HEK293 (cell line): ENCODE data around the gene ANKRD40.

Source experiments
- CTCF ChIA-PET: fragments of 350-600 bp; formaldehyde crosslinking; extraction: SDS; loops from one replicate; lab custom pipeline; 2021; ENCODE audit warnings: antibody characterized with exemption; lab: Yijun Ruan, JAX
- POLR2A ChIA-PET: fragments of 300-600 bp; formaldehyde crosslinking; extraction: SDS; loops from one replicate; lab custom pipeline; 2020; ENCODE audit warnings: antibody characterized with exemption, inconsistent platforms; lab: Yijun Ruan, JAX
- H3K27ac ChIP-seq: fragments of 200-500 bp; sonication (Bioruptor generic); 2 replicates; pipeline ENCODE4 v1.5.1; 2014; ENCODE audit warnings: low read depth, low read length, control low read depth, inconsistent platforms; ENCODE audit errors: extremely low read depth
- H3K36me3 ChIP-seq, 2 experiments: fragments of 200-500 bp in 1 of 2; sonication (Bioruptor generic) in 1 of 2; 1 replicate in 1 of 2; 2 replicates in 1 of 2; pipeline ENCODE4 v1.5.1; 2014 to 2017; ENCODE audit warnings: inconsistent platforms in 2 of 2, low read length in 2 of 2; ENCODE audit not compliant: control insufficient read depth in 2 of 2, insufficient read depth in 1 of 2
- H3K4me1 ChIP-seq: fragments of 200-500 bp; sonication (Bioruptor generic); 2 replicates; pipeline ENCODE4 v1.5.1; 2014; ENCODE audit warnings: mild to moderate bottlenecking, low read length, inconsistent platforms; ENCODE audit not compliant: control insufficient read depth, insufficient read depth
- H3K4me3 ChIP-seq: 2 replicates; pipeline ENCODE4 v1.5.1; 2011; ENCODE audit warnings: low read depth, mild to moderate bottlenecking, control low read depth, low read length, moderate library complexity
- H3K9me3 ChIP-seq: fragments of 200-500 bp; sonication (Bioruptor generic); 2 replicates; pipeline ENCODE4 v1.5.1; 2014; ENCODE audit warnings: low read depth, low read length, inconsistent platforms; ENCODE audit not compliant: control insufficient read depth, insufficient read depth
- GLI4 ChIP-seq: fragments of 450-650 bp; formaldehyde crosslinking; IDR thresholded peaks from 2 replicates; pipeline ENCODE4 v1.5.1; 2016; ENCODE audit warnings: missing biosample characterization, missing genetic modification characterization
- KLF7 ChIP-seq: fragments of 450-650 bp; formaldehyde crosslinking; IDR thresholded peaks from 2 replicates; pipeline ENCODE4 v1.5.1; 2016; ENCODE audit warnings: missing biosample characterization, missing genetic modification characterization, borderline replicate concordance
- SETDB1 ChIP-seq: IDR thresholded peaks from one replicate; pipeline ENCODE4 v1.6.1; 2017; ENCODE audit warnings: mild to moderate bottlenecking, low read length, moderate library complexity, mixed read lengths; ENCODE audit not compliant: insufficient read length
- ZBTB17 ChIP-seq: fragments of 450-650 bp; formaldehyde crosslinking; IDR thresholded peaks from 2 replicates; pipeline ENCODE4 v1.5.1; 2016; ENCODE audit warnings: missing biosample characterization, missing genetic modification characterization
- ZBTB21 ChIP-seq: fragments of 450-650 bp; formaldehyde crosslinking; IDR thresholded peaks from 2 replicates; pipeline ENCODE4 v1.5.1; 2017; ENCODE audit warnings: missing biosample characterization, missing genetic modification characterization
- ZBTB7A ChIP-seq: fragments of 450-650 bp; formaldehyde crosslinking; IDR thresholded peaks from 2 replicates; pipeline ENCODE4 v1.5.1; 2016; ENCODE audit warnings: low read depth, missing biosample characterization, missing genetic modification characterization
- ZEB2 ChIP-seq: fragments of 450-650 bp; formaldehyde crosslinking; IDR thresholded peaks from 2 replicates; pipeline ENCODE4 v1.5.1; 2016; ENCODE audit warnings: missing biosample characterization, missing genetic modification characterization
- ZFP41 ChIP-seq: fragments of 450-650 bp; formaldehyde crosslinking; IDR thresholded peaks from 2 replicates; pipeline ENCODE4 v1.5.1; 2016; ENCODE audit warnings: missing biosample characterization, missing genetic modification characterization, borderline replicate concordance
- ZNF10 ChIP-seq: fragments of 450-650 bp; formaldehyde crosslinking; IDR thresholded peaks from 2 replicates; pipeline ENCODE4 v1.5.1; 2017; ENCODE audit warnings: missing biosample characterization, missing genetic modification characterization
- ZNF16 ChIP-seq: fragments of 450-650 bp; formaldehyde crosslinking; IDR thresholded peaks from 2 replicates; pipeline ENCODE4 v1.5.1; 2016; ENCODE audit warnings: low read depth, missing biosample characterization, missing genetic modification characterization
- ZNF174 ChIP-seq: fragments of 450-650 bp; formaldehyde crosslinking; IDR thresholded peaks from 2 replicates; pipeline ENCODE4 v1.5.0; 2017; ENCODE audit warnings: missing biosample characterization, mild to moderate bottlenecking, missing genetic modification characterization
- ZNF274 ChIP-seq, 2 experiments: fragments of 200-500 bp in 1 of 2; fragments of 450-650 bp in 1 of 2; sonication (Bioruptor generic) in 1 of 2; formaldehyde crosslinking in 1 of 2; IDR thresholded peaks; 2 replicates each; pipeline versions ENCODE4 v1.5.1 to v1.6.1; 2014 to 2016; ENCODE audit warnings: borderline replicate concordance in 1 of 2, inconsistent platforms in 1 of 2, low read length in 1 of 2, missing biosample characterization in 1 of 2, missing genetic modification characterization in 1 of 2
- ZNF391 ChIP-seq: fragments of 450-650 bp; formaldehyde crosslinking; IDR thresholded peaks from 2 replicates; pipeline ENCODE4 v1.5.1; 2016; ENCODE audit warnings: low read depth, missing biosample characterization, missing genetic modification characterization, borderline replicate concordance
- ZNF394 ChIP-seq: fragments of 450-650 bp; formaldehyde crosslinking; IDR thresholded peaks from 2 replicates; pipeline ENCODE4 v1.5.1; 2016; ENCODE audit warnings: missing biosample characterization, missing genetic modification characterization, mild to moderate bottlenecking, moderate library complexity, borderline replicate concordance
- ZNF501 ChIP-seq: fragments of 450-650 bp; formaldehyde crosslinking; IDR thresholded peaks from 2 replicates; pipeline ENCODE4 v1.5.1; 2016; ENCODE audit warnings: missing biosample characterization, missing genetic modification characterization
- ZNF843 ChIP-seq: fragments of 450-650 bp; formaldehyde crosslinking; IDR thresholded peaks from 2 replicates; pipeline ENCODE4 v1.5.1; 2016; ENCODE audit warnings: missing biosample characterization, missing genetic modification characterization
- TF ChIP-seq, protein P1 (sequence below): fragments of 450-650 bp; formaldehyde crosslinking; IDR thresholded peaks from 2 replicates; pipeline ENCODE4 v1.5.1; 2016; ENCODE audit warnings: missing biosample characterization, missing genetic modification characterization, low read depth
- TF ChIP-seq, protein P2 (sequence below): fragments of 450-650 bp; formaldehyde crosslinking; IDR thresholded peaks from 2 replicates; pipeline ENCODE4 v1.5.0; 2017; ENCODE audit warnings: missing biosample characterization, missing genetic modification characterization, borderline replicate concordance
- TF ChIP-seq, protein P3 (sequence below): fragments of 450-650 bp; formaldehyde crosslinking; IDR thresholded peaks from 2 replicates; pipeline ENCODE4 v1.5.1; 2017; ENCODE audit warnings: missing biosample characterization, missing genetic modification characterization
- TF ChIP-seq, protein P4 (sequence below): fragments of 450-650 bp; formaldehyde crosslinking; IDR thresholded peaks from 2 replicates; pipeline ENCODE4 v1.5.1; 2016; ENCODE audit warnings: missing biosample characterization, missing genetic modification characterization
- TF ChIP-seq, protein P5 (sequence below): fragments of 450-650 bp; formaldehyde crosslinking; IDR thresholded peaks from 2 replicates; pipeline ENCODE4 v1.5.1; 2016; ENCODE audit warnings: missing biosample characterization, missing genetic modification characterization

The ANKRD40 gene

DNA sequence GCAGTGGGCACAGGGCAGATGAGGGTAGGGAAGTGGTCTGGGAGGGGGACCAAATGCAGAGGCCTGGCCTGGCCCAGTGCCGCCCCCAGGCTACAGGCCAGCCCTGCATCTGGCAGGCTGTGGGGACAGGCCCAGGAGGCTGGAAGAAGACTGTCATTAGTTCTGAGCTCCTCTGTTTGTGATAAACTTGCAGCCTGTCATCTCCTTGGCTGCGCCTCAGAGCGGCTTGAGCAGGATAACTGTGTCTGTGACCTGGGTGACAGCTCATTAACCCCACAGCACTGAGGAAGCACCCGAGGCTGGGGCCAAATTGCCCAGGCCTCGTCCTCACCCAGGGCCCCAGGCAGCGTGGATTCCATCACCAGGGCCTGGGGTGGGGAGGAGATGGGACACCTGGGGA, 49.1 kb downstream of the ANKRD40 start:
- POLR2A ChIA-PET: no interaction called here
- Histone ChIP-seq H3K4me1 (no peaks in the 10 kb centered on the region; the same call in 1 of the 2 replicates), H3K36me3 (no peaks in the 10 kb centered on the region), H3K4me3 (no peak overlapping the region), H3K9me3 (no peaks in the 10 kb centered on the region), H3K27ac (no peak overlapping the region)
- TF ChIP-seq ZNF10 (no peak), KLF7 (no peak), ZNF174 (tag by site-specific recombination) (no peak), ZNF274 (IDR thresholded peaks at IDR 0.05; ENCODE audit: low read length) (no peak), ZNF274 (tag by site-specific recombination; IDR thresholded peaks at IDR 0.05; ENCODE audit: borderline replicate concordance) (no peak), GLI4 (tag by site-specific recombination) (no peak), ZNF394 (no peak), ZBTB17 (tag by site-specific recombination) (no peak), ZBTB7A (tag by site-specific recombination) (no peak), ZFP41 (no peak), SETDB1 (no peak)
- TF ChIP-seq, protein P1, sequence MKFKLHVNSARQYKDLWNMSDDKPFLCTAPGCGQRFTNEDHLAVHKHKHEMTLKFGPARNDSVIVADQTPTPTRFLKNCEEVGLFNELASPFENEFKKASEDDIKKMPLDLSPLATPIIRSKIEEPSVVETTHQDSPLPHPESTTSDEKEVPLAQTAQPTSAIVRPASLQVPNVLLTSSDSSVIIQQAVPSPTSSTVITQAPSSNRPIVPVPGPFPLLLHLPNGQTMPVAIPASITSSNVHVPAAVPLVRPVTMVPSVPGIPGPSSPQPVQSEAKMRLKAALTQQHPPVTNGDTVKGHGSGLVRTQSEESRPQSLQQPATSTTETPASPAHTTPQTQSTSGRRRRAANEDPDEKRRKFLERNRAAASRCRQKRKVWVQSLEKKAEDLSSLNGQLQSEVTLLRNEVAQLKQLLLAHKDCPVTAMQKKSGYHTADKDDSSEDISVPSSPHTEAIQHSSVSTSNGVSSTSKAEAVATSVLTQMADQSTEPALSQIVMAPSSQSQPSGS: no peak
- TF ChIP-seq, protein P2, sequence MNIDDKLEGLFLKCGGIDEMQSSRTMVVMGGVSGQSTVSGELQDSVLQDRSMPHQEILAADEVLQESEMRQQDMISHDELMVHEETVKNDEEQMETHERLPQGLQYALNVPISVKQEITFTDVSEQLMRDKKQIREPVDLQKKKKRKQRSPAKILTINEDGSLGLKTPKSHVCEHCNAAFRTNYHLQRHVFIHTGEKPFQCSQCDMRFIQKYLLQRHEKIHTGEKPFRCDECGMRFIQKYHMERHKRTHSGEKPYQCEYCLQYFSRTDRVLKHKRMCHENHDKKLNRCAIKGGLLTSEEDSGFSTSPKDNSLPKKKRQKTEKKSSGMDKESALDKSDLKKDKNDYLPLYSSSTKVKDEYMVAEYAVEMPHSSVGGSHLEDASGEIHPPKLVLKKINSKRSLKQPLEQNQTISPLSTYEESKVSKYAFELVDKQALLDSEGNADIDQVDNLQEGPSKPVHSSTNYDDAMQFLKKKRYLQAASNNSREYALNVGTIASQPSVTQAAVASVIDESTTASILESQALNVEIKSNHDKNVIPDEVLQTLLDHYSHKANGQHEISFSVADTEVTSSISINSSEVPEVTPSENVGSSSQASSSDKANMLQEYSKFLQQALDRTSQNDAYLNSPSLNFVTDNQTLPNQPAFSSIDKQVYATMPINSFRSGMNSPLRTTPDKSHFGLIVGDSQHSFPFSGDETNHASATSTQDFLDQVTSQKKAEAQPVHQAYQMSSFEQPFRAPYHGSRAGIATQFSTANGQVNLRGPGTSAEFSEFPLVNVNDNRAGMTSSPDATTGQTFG (tag by site-specific recombination): no peak
- TF ChIP-seq, protein P3, sequence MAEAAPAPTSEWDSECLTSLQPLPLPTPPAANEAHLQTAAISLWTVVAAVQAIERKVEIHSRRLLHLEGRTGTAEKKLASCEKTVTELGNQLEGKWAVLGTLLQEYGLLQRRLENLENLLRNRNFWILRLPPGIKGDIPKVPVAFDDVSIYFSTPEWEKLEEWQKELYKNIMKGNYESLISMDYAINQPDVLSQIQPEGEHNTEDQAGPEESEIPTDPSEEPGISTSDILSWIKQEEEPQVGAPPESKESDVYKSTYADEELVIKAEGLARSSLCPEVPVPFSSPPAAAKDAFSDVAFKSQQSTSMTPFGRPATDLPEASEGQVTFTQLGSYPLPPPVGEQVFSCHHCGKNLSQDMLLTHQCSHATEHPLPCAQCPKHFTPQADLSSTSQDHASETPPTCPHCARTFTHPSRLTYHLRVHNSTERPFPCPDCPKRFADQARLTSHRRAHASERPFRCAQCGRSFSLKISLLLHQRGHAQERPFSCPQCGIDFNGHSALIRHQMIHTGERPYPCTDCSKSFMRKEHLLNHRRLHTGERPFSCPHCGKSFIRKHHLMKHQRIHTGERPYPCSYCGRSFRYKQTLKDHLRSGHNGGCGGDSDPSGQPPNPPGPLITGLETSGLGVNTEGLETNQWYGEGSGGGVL (tag by site-specific recombination): no peak
- CTCF ChIA-PET: no interaction called here

DNA sequence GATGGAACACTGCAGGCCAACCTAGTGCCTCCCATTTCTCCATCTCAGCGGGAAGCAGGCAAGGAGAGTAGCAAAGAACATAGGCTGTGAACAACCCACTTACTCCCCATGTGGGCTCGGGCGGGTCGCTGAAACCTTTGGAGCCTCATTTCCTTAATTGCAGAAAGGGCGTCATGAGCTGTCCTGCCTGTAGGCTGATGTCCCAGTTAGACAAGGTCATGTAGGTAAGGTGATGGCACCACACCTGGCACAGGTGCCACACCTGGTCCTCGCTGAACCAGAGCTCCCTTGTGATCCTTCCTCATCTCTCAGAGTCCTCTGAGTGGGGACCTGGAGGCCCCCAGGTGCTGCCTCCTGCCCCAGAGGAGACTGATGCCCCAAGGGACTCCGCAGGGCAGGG, 50.1 kb downstream of the ANKRD40 start:
- Histone ChIP-seq H3K27ac (no peak overlapping the region), H3K36me3 (no peaks in the 10 kb centered on the region), H3K4me3 (no peak overlapping the region), H3K4me1 (no peaks in the 10 kb centered on the region; the same call in 1 of the 2 replicates), H3K9me3 (no peaks in the 10 kb centered on the region)
- peak; percentile 53; the same call in 1 of the 2 replicates for TF ChIP-seq ZEB2 (tag by site-specific recombination)
- no peak for TF ChIP-seq ZNF843
- ChIA-PET POLR2A (no interaction called here), CTCF (no interaction called here)

DNA sequence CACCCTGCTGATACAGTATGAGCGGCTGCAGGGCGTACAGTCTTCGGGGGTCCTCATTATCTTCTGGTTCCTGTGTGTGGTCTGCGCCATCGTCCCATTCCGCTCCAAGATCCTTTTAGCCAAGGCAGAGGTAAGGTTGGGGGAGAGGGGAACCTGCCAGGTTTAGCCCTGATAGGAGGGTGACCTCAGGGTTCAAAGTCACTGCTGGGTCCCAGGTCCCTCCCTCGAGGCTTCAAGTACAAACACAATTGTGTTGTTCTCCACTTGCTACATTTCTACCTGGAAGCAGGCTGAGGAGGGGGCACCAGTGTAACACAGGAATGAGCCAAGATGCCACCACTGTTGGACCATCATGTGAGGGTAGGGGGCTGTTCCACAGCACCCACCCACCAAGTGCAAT, 50.7 kb downstream of the ANKRD40 start:
- Histone ChIP-seq H3K4me3 (no peak overlapping the region), H3K9me3 (no peaks in the 10 kb centered on the region), H3K4me1 (no peaks in the 10 kb centered on the region; the same call in 1 of the 2 replicates), H3K36me3 (no peaks in the 10 kb centered on the region), H3K27ac (no peak overlapping the region)
- CTCF ChIA-PET: interaction anchor here (0.5 kb wide), 1 partner anchor 288 kb away, joined by 3 read pairs; no protein-coding TSS in a partner anchor
- POLR2A ChIA-PET: no interaction called here
- TF ChIP-seq ZBTB21 (tag by site-specific recombination) (no peak), ZNF16 (tag by site-specific recombination) (no peak), ZNF391 (no peak), ZNF501 (tag by site-specific recombination) (no peak)
- TF ChIP-seq, protein P4, sequence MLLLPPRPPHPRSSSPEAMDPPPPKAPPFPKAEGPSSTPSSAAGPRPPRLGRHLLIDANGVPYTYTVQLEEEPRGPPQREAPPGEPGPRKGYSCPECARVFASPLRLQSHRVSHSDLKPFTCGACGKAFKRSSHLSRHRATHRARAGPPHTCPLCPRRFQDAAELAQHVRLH: no peak
- TF ChIP-seq, protein P5, sequence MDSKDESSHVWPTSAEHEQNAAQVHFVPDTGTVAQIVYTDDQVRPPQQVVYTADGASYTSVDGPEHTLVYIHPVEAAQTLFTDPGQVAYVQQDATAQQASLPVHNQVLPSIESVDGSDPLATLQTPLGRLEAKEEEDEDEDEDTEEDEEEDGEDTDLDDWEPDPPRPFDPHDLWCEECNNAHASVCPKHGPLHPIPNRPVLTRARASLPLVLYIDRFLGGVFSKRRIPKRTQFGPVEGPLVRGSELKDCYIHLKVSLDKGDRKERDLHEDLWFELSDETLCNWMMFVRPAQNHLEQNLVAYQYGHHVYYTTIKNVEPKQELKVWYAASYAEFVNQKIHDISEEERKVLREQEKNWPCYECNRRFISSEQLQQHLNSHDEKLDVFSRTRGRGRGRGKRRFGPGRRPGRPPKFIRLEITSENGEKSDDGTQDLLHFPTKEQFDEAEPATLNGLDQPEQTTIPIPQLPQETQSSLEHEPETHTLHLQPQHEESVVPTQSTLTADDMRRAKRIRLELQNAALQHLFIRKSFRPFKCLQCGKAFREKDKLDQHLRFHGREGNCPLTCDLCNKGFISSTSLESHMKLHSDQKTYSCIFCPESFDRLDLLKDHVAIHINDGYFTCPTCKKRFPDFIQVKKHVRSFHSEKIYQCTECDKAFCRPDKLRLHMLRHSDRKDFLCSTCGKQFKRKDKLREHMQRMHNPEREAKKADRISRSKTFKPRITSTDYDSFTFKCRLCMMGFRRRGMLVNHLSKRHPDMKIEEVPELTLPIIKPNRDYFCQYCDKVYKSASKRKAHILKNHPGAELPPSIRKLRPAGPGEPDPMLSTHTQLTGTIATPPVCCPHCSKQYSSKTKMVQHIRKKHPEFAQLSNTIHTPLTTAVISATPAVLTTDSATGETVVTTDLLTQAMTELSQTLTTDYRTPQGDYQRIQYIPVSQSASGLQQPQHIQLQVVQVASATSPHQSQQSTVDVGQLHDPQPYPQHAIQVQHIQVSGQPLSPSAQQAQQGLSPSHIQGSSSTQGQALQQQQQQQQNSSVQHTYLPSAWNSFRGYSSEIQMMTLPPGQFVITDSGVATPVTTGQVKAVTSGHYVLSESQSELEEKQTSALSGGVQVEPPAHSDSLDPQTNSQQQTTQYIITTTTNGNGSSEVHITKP (tag by site-specific recombination): no peak
